H1 (cell line): ENCODE measurements around the gene SKAP1. TPM values are rescaled to one million over a fixed set of nuclear protein-coding genes. Genes with fewer than 3 reads are reported as not detected.

Source experiments
- CTCF ChIA-PET: fragments of 300-600 bp; sonication (Branson Sonifier 250); formaldehyde crosslinking; loops from one replicate; lab custom pipeline; 2021; ENCODE audit not compliant: partially characterized antibody; lab: Charles Lee
- POLR2A ChIA-PET: fragments of 300-600 bp; sonication (Branson Sonifier 250); formaldehyde crosslinking; loops from one replicate; lab custom pipeline; 2021; ENCODE audit warnings: inconsistent platforms; ENCODE audit not compliant: partially characterized antibody; lab: Charles Lee
- DNase-seq, 2 experiments: peaks; one replicate each; pipeline versions ENCODE4 v3.0.0 to v3.0.0-alpha.2; 2010 to 2022; ENCODE audit warnings: low spot score in 2 of 2, low read depth in 1 of 2, mixed read lengths in 1 of 2
- FAIRE-seq: peaks from 2 replicates; lab custom pipeline; 2011; peaks lifted over from hg19 to GRCh38; lab: Jason Lieb, UNC
- H2AFZ ChIP-seq: 2 replicates; pipeline ENCODE4 v1.8.1; 2012; ENCODE audit warnings: low read length, inconsistent platforms
- H2AK5ac ChIP-seq: 2 replicates; pipeline ENCODE4 v1.6.1; 2013; ENCODE audit warnings: low read depth, low read length
- H2BK120ac ChIP-seq: replicated peaks from 2 replicates; pipeline ENCODE3; 2013; ENCODE audit warnings: low read depth, low read length, inconsistent platforms
- H2BK12ac ChIP-seq: 2 replicates; pipeline ENCODE4 v1.6.1; 2013; ENCODE audit warnings: low read depth, low read length
- H2BK15ac ChIP-seq: 2 replicates; pipeline ENCODE4 v1.6.1; 2013; ENCODE audit warnings: low read length
- H2BK20ac ChIP-seq: 2 replicates; pipeline ENCODE4 v1.6.1; 2013; ENCODE audit warnings: low read length
- H2BK5ac ChIP-seq: 2 replicates; pipeline ENCODE4 v1.6.1; 2013; ENCODE audit warnings: low read depth, low read length
- H3K14ac ChIP-seq: 2 replicates; pipeline ENCODE4 v1.6.1; 2013; ENCODE audit warnings: inconsistent platforms; ENCODE audit not compliant: insufficient read length
- H3K18ac ChIP-seq: 2 replicates; pipeline ENCODE4 v1.6.1; 2013; ENCODE audit warnings: low read length; ENCODE audit errors: extremely low read depth
- H3K23ac ChIP-seq: 2 replicates; pipeline ENCODE4 v1.6.1; 2013; ENCODE audit warnings: inconsistent platforms; ENCODE audit not compliant: insufficient read length
- H3K23me2 ChIP-seq: 2 replicates; pipeline ENCODE4 v1.6.1; 2013; ENCODE audit warnings: low read depth, low read length
- H3K27ac ChIP-seq: 2 replicates; pipeline ENCODE4 v1.6.1; 2011; ENCODE audit warnings: low read depth, low read length, inconsistent platforms
- H3K27me3 ChIP-seq, 4 experiments: replicated peaks in 1 of 4; 1 replicate in 1 of 4; 2 replicates in 3 of 4; pipeline versions ENCODE4 v1.6.1 to v1.8.1; 2011 to 2013; ENCODE audit warnings: low read length in 3 of 4, mild to moderate bottlenecking in 3 of 4, inconsistent platforms in 2 of 4, mixed read lengths in 2 of 4, moderate library complexity in 1 of 4; ENCODE audit not compliant: control insufficient read depth in 3 of 4, insufficient read depth in 3 of 4; ENCODE audit errors: extremely low read depth in 1 of 4
- H3K36me3 ChIP-seq, 4 experiments: 2 replicates each; pipeline versions ENCODE4 v1.6.1 to v1.8.1; 2011 to 2013; ENCODE audit warnings: mild to moderate bottlenecking in 4 of 4, low read length in 3 of 4, moderate library complexity in 2 of 4, control low read depth in 1 of 4, inconsistent platforms in 1 of 4; ENCODE audit not compliant: insufficient read depth in 4 of 4, control insufficient read depth in 2 of 4
- H3K4ac ChIP-seq: replicated peaks from 2 replicates; pipeline ENCODE3; 2013; ENCODE audit warnings: low read length, low read depth, mixed read lengths, inconsistent platforms; ENCODE audit not compliant: insufficient read length
- H3K4me1 ChIP-seq, 4 experiments: replicated peaks in 1 of 4; 1 replicate in 1 of 4; 2 replicates in 3 of 4; pipeline versions ENCODE4 v1.6.1 to v1.8.1; 2011 to 2013; ENCODE audit warnings: low read length in 3 of 4, inconsistent platforms in 2 of 4, mixed read lengths in 1 of 4; ENCODE audit not compliant: insufficient read depth in 4 of 4, control insufficient read depth in 3 of 4
- H3K4me2 ChIP-seq, 2 experiments: 2 replicates each; pipeline versions ENCODE4 v1.6.1 to v1.8.1; 2011 to 2013; ENCODE audit warnings: low read depth in 2 of 2, low read length in 2 of 2, control low read depth in 1 of 2, inconsistent platforms in 1 of 2, mild to moderate bottlenecking in 1 of 2; ENCODE audit not compliant: insufficient read depth in 1 of 2
- H3K4me3 ChIP-seq, 4 experiments: fragments of 200-600, 300-600 bp in 1 of 4; sonication (generic), shearing (Covaris generic), sonication (Bioruptor Twin) in 1 of 4; 2 replicates each; pipeline versions ENCODE4 v1.5.1 to v1.8.1; 2011 to 2016; ENCODE audit warnings: low read length in 4 of 4, low read depth in 3 of 4, control low read depth in 2 of 4, inconsistent platforms in 2 of 4, mild to moderate bottlenecking in 2 of 4, mixed read lengths in 1 of 4, moderate library complexity in 1 of 4; ENCODE audit not compliant: insufficient read depth in 2 of 4; ENCODE audit errors: extremely low read depth in 1 of 4
- H3K56ac ChIP-seq: replicated peaks from 2 replicates; pipeline ENCODE3; 2013; ENCODE audit warnings: low read depth, mild to moderate bottlenecking, mixed read lengths, low read length, inconsistent platforms; ENCODE audit not compliant: insufficient read length
- H3K79me1 ChIP-seq: 2 replicates; pipeline ENCODE4 v1.6.1; 2013; ENCODE audit warnings: low read depth, low read length, control low read depth
- H3K79me2 ChIP-seq, 2 experiments: 2 replicates each; pipeline versions ENCODE4 v1.6.1 to v1.8.1; 2012 to 2013; ENCODE audit warnings: low read length in 2 of 2, mild to moderate bottlenecking in 2 of 2, inconsistent platforms in 1 of 2; ENCODE audit not compliant: insufficient read depth in 2 of 2, control insufficient read depth in 1 of 2
- H3K9ac ChIP-seq, 4 experiments: replicated peaks in 1 of 4; 1 replicate in 1 of 4; 2 replicates in 3 of 4; pipeline versions ENCODE4 v1.6.1 to v1.8.1; 2011 to 2013; ENCODE audit warnings: low read depth in 3 of 4, low read length in 3 of 4, control low read depth in 2 of 4, mild to moderate bottlenecking in 2 of 4, moderate library complexity in 2 of 4, inconsistent platforms in 1 of 4; ENCODE audit errors: extremely low read depth in 1 of 4
- H3K9me3 ChIP-seq, 2 experiments: 2 replicates each; pipeline versions ENCODE4 v1.6.1 to v1.8.1; 2012 to 2013; ENCODE audit warnings: mild to moderate bottlenecking in 2 of 2, moderate library complexity in 2 of 2, control low read depth in 1 of 2, inconsistent platforms in 1 of 2, low read depth in 1 of 2, low read length in 1 of 2, mixed read lengths in 1 of 2; ENCODE audit not compliant: insufficient read depth in 2 of 2
- H4K20me1 ChIP-seq, 2 experiments: replicated peaks in 1 of 2; 2 replicates each; pipeline versions ENCODE3 to v1.8.1; 2011 to 2013; ENCODE audit warnings: inconsistent platforms in 2 of 2, low read length in 2 of 2, mild to moderate bottlenecking in 1 of 2; ENCODE audit not compliant: insufficient read depth in 2 of 2, control insufficient read depth in 1 of 2
- H4K5ac ChIP-seq: 2 replicates; pipeline ENCODE4 v1.6.1; 2013; ENCODE audit warnings: low read length, low read depth, mixed read lengths, inconsistent platforms; ENCODE audit not compliant: insufficient read length
- H4K8ac ChIP-seq: 2 replicates; pipeline ENCODE4 v1.8.0; 2013; ENCODE audit warnings: mild to moderate bottlenecking, moderate library complexity, low read length, inconsistent platforms; ENCODE audit not compliant: insufficient read depth; ENCODE audit errors: extremely low read depth
- H4K91ac ChIP-seq: replicated peaks from 2 replicates; pipeline ENCODE3; 2013; ENCODE audit warnings: low read length, mixed read lengths, inconsistent platforms; ENCODE audit not compliant: insufficient read length
- EZH2 ChIP-seq: fragments of 200-600 bp; sonication (generic); IDR thresholded peaks from 2 replicates; pipeline ENCODE4 v1.7.1; 2012; ENCODE audit warnings: low read depth, mild to moderate bottlenecking, moderate library complexity, low read length, inconsistent platforms; ENCODE audit not compliant: severe bottlenecking
- POLR2AphosphoS5 ChIP-seq: IDR thresholded peaks from 2 replicates; pipeline ENCODE4 v1.6.1; 2011; ENCODE audit warnings: low read depth, low read length
- RBBP5 ChIP-seq: IDR thresholded peaks from 2 replicates; pipeline ENCODE4 v1.7.1; 2012; ENCODE audit warnings: low read depth, mild to moderate bottlenecking, inconsistent platforms, low read length, moderate library complexity, borderline replicate concordance
- TAF1 ChIP-seq: IDR thresholded peaks from 2 replicates; pipeline ENCODE4 v1.6.1; 2011; ENCODE audit warnings: mild to moderate bottlenecking, low read depth, low read length
- WGBS, 2 experiments: shearing (Covaris generic) in 1 of 2; methylation state at CpG; one replicate each; pipeline versions ENCODE4 v1.1.6 to v1.1.7; 2013 to 2015; ENCODE audit warnings: low lambda C conversion rate in 2 of 2, mixed read lengths in 2 of 2, inconsistent platforms in 1 of 2, low coverage in 1 of 2, missing lambda C conversion rate in 1 of 2; ENCODE audit not compliant: insufficient replicate concordance in 2 of 2, insufficient coverage in 1 of 2, insufficient read length in 1 of 2; ENCODE audit errors: extremely low coverage in 1 of 2, missing lambda C conversion rate in 1 of 2; 5-methylcytosine and 5-hydroxymethylcytosine counted together
- polyA plus RNA-seq, 7 experiments: library from polyadenylated mRNA; depleted of rRNA in 3 of 7; stranded (reverse) in 5 of 7; unstranded in 2 of 7; fragments of >200 nt in 5 of 7; fragments of 200-250 nt in 2 of 7; gene quantifications; 1 replicate in 5 of 7; 2 replicates in 1 of 7; 4 replicates in 1 of 7; pipeline versions ENCODE4 v1.2.1 to v1.2.3, GENCODE V29; 2011 to 2013; ENCODE audit warnings: missing spikeins in 2 of 7, mixed read lengths in 2 of 7
- total RNA-seq: library from RNA; stranded (reverse); fragmentation: NEBNext Ultra II Directional; extraction: Animal tissue kit (Norgen Biotek cat#: 25700); gene quantifications from 2 replicates; pipeline ENCODE4 v1.2.1, GENCODE V29; 2021
- TF ChIP-seq, protein P1 (sequence below): IDR thresholded peaks from 2 replicates; pipeline ENCODE4 v1.6.1; 2011; ENCODE audit warnings: low read length, improper control_type of control experiment

The SKAP1 gene
- total and polyA plus RNA-seq, 2 of the 8 experiments (the other 6 are each of a cell fraction or from before 2014, with no cell fraction given) = not detected

DNA sequence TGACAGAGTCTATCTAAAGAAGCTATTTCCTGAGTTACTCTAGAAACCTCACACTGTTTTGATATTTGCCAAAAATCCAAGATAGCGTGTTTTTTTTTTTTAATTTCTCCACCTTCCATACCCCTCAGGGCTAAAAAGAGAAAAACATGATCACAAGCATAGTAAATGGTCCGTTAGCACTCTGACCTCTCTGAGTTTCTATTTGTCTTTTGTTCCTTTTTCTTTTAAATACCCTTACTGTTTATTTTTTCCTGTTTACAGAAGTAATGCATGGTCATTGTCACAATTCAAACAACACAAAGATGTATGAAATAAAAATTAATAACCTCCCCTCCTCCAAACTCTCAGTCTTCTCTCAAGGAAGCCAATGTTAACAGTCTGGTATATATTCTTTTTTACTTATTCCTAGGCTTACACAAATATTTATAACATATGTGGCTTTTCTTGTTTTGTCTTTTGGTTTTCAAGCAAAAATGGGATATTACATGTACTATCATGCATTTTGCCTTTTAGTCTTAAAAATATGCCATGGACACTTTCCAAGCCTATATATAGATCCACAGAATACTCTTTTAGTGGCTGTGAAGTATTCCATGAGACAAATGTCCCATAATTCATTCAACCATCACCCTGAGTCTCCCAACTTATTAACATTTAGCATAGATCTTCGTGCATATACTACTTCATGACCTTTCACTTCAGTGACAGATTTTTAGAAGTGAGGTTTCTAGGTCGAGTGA lies 3.1 kb downstream of the SKAP1 start:
- TF ChIP-seq, protein P1, sequence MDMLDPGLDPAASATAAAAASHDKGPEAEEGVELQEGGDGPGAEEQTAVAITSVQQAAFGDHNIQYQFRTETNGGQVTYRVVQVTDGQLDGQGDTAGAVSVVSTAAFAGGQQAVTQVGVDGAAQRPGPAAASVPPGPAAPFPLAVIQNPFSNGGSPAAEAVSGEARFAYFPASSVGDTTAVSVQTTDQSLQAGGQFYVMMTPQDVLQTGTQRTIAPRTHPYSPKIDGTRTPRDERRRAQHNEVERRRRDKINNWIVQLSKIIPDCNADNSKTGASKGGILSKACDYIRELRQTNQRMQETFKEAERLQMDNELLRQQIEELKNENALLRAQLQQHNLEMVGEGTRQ = no peak
- no peak for TF ChIP-seq EZH2
- no peak for TF ChIP-seq RBBP5
- no peak for TF ChIP-seq POLR2AphosphoS5
- no peak for TF ChIP-seq TAF1
- ChIA-PET CTCF (no interaction called here), POLR2A (no interaction called here)
- H2AFZ ChIP-seq = no peak overlapping the region
- H3K4me2 ChIP-seq = no peak overlapping the region
- H2BK15ac ChIP-seq = no peak overlapping the region
- H3K79me2 ChIP-seq = no peaks in the 10 kb centered on the region
- H2BK12ac ChIP-seq = no peak overlapping the region
- no peak overlapping the region for H3K4me3 ChIP-seq
- WGBS, 2 experiments = 87% methylated on average over 4 of the region's 4 CpGs; no CpG with 5 or more reads in 1 of the 2 experiments
- H3K4ac ChIP-seq = no peak overlapping the region
- H4K5ac ChIP-seq = no peak overlapping the region
- no peak for DNase-seq
- peaks cover 0 to 3% (median 0%) of the 10 kb centered on the region in 4 experiments; a peak in 2 of 7 replicates for H3K4me1 ChIP-seq
- no peak overlapping the region for H3K18ac ChIP-seq
- no peaks in the 10 kb centered on the region for H3K9me3 ChIP-seq
- peaks cover 11 to 31% (median 27%) of the 10 kb centered on the region in 4 experiments for H3K27me3 ChIP-seq
- no peak for FAIRE-seq
- no peak overlapping the region for H3K14ac ChIP-seq
- H4K8ac ChIP-seq = no peak overlapping the region
- H2BK5ac ChIP-seq = no peak overlapping the region
- H2BK20ac ChIP-seq = no peak overlapping the region
- no peak overlapping the region for H3K9ac ChIP-seq
- no peaks in the 10 kb centered on the region for H4K20me1 ChIP-seq
- no peak overlapping the region for H2AK5ac ChIP-seq
- no peaks in the 10 kb centered on the region for H3K23me2 ChIP-seq
- no peak overlapping the region for H2BK120ac ChIP-seq
- no peak overlapping the region for H3K23ac ChIP-seq
- H4K91ac ChIP-seq = no peak overlapping the region
- H3K79me1 ChIP-seq = no peaks in the 10 kb centered on the region
- H3K56ac ChIP-seq = no peak overlapping the region
- no peak overlapping the region for H3K27ac ChIP-seq
- H3K36me3 ChIP-seq = no peaks in the 10 kb centered on the region
